GM19328 (cell line): ENCODE data around the gene FAM174B.
"Not testable (repeated sequence)": the region's sequence is repeated elsewhere in the genome, so short reads cannot be mapped to it uniquely, and the experiment has no call there.

Source experiments
- ATAC-seq: cut with Tn5 transposase; IDR thresholded peaks from one replicate; pipeline ENCODE4 v1.9.1; 2021; ENCODE audit warnings: mild to moderate bottlenecking, moderate library complexity; ENCODE audit not compliant: unreplicated experiment

The FAM174B gene

DNA sequence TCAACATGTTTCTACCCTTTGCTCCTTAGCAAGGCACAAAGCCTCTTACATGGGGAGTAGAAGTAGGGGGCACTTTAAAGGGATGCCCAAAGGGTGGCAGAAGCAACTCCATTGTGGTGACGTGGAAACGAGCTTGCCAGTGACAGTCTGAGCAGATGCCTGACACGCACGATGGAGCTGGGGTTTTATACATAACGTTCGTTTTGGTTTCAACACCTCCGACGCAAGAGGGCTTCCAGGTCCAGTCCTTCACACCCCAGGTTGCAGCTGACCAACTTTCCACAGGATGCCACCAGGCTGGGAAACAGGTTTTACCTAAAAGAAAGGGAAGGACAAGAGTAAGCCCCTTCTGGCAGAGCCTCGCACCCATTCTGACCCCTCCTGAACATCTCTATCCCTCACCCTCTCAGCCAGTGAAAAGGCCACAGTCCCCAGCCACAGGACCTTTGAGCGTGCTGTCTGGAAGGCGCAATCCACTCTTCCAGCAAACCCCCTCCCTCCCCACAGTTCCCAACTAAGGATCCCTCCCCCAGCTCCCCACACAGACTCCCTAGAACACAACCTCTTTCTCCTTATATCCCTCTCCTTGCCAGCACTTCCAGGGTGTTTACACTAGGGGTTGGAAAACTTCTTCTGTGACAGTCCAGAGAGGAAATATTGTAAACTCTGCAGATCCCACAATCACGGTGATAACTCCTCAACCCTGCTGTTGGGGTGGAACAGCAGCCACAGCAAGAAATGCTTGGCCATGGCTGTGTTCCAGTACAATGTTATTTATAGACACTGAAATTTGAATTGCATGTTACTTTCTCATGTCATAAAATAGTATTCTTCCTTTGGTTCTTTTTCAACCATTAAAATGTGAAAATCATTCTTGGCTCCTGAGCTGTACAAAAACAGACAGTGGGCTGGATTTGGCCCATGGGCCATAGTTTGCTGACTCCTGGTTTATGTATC lies 36.2 kb downstream of the FAM174B start:
- ATAC-seq: no peak

DNA sequence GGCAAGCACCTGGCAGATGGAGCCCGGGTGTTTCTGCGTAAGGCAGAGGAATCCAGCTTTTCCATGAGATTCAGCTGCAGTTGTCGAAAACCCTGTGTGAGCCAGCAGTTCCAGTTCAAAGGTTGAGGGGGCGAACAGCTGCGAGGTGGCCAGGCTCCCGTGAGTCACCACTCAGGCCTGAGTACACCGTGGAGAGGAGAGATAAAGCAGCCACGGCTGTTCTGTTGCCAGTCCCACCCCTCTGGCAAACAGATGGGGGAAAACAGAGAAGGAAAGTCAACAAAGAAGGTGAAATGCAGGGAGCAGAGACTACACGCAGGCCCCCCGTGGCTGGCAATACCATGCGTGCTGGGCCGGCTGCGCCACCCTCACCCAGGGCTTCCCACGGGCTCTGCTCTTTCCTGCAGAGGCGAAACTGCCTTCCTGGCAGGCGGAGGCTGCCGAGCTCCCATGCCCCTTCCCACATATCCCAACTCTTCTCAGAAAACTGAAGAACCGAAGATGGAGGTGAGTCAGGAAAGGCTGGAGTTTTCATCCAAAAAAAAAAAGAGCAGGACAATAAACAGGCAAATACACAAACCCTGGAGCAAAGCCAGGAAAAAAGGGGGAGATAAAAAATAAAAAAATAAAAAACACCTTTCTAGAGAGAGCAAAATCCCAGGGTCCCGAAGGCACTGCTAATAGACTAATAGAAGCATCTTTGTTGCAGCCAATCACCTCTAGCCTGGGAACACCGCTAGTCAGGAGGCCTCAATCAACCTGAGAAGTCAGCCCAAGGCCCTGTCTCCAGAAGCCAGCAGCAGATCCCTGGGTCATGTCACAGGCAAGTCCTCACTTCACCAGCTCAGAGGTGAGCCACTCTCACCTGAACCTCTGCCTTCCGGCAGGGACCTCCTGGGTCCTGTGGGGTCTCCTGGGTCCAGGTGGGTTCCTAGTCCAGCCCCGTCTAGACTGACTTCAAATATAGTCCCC lies 37.7 kb downstream of the FAM174B start:
- no peak for ATAC-seq

DNA sequence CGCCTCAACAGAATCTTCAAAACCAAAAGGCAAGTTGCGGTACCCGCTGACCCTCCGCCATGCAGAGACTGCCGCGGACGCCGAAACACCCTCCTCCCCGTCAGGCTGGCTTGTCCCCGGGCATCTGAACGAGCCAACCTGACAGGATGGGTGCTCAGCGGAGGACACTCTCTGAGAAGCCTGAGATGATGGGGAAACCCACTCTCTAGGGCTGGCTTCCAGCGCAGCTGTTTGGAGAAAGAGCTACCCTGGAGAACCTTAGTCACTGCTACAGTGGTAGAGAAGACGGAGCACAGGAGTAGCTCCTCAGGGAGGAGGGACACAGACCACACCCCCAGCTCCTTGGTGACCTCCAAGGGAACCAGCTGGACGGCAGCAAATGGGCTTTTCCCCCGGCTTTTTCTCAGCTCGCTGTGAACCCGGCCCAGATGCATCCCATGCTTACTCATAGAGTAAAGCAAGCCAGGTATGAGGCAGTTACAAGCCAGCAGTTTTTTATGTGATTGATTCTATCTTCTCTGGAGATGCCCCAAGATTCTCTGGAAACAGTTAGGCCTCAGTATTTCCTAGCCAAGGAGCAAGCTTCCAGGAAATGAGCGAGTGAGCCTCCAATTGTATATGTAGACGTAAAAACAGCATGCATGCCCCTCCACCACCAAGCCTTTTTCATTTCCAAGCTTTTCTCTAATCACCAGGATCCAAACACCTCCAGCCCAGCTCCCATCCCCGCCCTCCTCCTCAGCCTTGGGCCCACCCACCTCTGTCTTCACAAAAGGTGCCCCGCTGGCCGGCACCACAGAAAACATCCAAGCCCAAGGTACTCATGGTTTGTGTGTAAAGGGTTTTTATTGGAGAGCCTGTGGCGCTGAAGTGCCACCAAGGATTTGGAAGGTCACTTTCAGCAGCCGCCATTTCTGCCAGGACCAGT lies 38.7 kb downstream of the FAM174B start:
- no peak for ATAC-seq

DNA sequence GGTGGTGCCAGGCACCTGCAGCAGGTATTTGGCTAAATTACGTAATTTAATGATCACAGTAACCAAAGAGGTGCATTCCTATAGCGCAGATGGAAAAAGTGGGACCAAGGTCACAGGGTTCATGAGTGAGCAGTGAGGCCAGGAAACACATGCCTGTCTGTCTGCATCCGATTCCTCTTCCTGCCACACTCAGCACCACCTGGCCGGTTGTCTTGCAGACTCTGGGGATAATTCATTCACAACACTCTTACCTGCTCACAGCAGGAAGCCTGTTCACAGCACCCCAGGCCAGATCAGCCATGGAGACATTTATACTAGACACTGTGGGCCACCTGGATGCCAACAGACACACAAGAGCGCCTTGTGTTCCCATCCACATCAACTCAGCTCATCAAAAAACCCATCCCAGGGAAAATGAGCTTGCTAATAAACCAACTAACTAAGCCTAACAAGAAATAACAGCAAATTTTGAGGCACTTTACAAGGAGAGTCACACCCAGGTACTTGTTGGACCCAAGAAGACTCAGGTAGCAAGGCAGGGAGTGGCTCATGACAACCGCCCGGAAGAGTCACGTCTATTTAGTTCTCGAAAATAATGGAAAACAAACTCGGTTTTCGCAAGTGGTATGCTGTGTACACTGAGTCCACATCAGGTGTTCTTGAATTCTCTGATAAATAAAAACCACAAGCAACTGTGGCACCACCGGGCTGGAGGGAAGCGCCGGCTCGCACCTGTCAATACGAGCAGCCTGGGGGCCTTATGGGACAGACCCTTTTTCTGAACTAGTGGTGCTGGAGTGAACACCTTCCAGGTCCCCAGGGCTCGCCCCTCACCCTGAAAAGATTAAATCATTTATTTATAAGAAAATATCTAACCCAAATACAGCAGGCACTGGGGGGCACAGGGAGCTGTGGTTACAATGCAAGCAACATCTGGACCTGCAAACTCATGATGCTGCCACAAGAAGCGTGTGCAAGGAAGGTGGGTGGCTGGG lies 40.5 kb downstream of the FAM174B start:
- ATAC-seq: no peak

DNA sequence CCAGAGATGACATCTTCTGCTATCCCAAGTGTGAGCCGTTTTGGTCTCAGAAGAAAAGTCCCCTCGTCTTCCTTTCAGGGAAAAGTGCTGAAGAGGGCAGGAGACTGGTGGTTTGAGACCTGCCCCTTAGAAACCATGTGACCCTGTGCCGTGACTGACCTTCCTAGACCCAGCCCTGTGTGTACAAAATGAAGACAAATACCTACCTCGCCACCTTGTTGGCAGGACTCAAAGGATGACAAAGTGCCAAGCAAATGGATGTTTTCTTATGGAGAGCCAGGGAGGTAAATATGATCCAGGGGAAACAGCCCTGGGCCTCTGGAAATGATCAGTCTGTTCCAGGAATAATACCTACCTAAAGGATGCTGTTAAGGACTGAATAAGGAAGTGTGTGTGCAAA lies 41.3 kb downstream of the FAM174B start:
- no peak for ATAC-seq

DNA sequence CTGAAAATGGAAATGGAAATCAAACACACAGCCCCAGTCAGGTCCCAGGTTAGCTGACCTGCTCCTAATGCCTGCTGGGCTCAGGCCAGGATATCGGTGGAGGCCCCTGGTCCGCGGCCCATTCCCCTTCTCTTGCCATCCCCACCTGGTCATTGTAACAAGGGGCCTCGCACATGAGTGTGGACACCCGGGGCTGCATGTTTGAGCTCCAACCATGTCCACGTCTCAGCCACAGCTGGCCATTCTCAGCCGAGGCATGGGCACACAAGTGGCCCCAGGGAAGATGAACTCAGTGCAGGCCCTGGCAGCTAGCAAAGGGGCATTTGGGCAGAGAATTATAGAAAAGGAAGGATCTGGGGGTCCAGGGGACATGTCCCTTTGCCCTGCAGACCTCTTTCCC lies 41.7 kb downstream of the FAM174B start:
- no peak for ATAC-seq

DNA sequence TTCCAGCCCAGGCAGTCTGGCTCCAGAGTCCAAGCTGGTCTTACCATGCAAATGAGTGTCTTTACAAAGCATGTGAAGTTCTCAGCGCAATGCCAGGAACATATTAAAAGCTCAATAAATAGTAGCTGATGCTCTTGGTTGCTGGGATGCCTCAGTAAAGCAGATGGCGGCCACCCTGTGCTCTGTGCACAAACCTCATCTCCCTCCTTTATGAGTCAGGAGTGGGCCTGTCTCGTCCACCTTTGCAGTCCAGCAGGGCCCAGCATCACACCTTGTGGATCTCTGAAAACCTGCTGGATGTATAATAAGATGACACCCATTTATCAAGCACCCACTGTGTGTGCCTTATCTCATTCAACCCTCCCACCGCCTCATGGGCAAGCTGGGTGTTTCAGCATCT lies 42.7 kb downstream of the FAM174B start:
- ATAC-seq: no peak

DNA sequence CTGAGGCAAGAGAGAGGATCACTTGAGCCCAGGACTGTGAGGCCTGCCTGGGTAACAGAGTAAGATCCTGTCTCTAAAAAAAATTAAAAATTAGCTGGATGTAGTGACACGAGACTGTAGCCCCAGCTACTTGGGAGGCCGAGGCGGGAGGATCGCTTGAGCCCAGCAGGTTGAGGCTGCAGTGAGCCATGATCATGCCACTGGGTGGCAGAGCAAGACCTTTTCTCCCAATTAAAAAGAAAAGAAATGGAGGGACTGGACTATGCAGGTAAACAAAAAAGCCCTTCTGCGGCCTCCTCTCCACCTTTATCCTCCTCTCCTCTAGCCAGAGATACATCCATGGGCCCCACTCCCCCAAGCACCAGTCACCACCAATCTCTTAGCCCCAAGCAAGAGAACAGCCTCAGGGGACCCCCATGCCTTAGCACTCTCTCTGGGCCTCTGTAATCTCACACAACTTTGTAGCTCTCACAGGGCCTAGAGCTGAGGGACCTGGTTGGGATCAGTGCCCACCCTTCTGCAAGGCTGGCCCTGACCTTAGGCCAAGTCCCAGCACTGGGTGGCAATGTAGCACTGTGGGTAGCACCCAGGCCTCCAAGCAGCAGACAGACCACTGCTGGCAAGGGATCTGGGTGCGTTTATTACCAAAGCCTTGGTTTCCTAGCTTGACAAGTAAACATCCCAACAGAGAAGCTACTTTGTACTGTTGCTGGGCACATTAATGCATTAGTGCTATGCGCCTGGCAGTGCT lies 43.4 kb downstream of the FAM174B start:
- ATAC-seq: no peak

DNA sequence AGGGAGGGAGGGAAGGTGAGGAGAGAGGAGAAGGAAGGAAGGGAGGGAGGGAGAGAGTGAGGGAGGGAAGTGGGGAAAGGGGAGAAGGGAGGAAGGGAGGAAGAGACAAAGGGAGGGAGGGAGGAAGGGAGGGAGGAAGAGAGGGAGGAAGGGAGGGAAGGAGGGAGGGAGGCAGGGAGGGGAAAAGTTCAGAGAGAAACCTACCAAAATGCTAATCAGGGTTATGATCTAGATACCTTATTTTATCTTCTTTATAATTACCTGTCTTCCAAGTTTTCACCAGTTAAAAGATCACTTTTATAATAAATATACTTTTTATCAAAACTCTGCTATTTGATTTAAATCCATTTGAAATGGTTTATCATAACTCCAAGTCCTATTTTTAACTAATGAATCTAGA lies 44.4 kb downstream of the FAM174B start:
- no peak for ATAC-seq

DNA sequence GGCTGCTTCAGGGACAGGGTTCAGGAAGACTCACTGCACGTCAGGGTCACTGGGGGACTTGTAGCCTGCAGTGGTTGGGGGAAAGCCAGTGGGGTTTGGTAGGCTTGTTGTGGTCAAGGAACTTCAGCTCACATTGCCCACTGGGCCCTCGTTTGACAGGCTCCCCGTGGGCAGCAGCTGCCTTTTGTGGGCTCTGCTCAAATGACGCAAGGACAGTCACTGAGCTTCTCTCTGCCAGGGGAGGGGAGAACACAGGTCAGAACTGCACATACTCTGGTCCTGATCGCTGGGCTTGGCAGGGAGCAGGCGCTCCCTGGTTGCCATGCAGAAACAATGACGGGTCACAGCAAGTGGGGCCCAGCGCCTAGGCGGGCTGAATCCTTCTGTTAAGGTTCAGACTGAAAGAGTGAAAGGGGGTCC lies 45.5 kb downstream of the FAM174B start:
- ATAC-seq: no peak

DNA sequence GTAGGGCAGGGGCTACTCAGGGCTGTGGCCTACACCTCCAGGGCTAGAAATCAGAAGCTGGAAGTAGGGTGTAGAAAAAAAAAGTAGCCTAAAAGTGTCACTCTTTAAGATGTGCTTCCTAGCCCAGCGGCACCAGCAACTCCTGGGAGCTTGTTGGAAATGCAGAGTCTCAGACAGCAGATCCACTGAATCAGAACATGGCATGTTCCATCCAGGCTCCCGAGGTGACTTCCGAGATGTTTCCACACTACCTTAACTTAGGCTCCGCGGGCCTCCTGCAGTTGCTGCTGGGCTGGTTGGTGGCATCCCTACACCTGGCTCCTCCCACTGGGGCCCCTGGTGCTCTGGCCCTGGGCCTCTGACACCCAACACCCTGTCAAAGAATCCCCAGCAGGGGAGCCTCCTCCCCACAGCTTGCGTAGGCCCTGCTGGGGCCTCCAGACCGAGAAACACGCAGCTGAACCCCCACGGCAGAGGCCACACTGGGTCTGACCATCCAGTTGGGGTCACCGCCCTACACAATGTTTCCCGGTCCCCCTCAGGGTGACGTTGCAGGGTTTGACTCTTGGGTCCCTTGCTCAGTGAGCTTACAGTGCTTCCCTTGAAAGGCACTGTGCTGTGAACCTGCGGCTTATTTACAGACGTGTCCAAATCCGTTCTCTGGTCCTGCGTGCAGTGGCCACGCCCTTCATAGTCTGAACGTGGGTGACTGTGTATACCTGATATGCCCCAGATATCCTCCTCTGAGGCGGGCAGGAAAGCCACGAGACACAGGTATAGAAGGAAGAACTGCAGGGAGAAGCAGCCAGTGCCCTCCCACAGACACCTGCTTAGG lies 46.5 kb downstream of the FAM174B start:
- ATAC-seq: no peak

DNA sequence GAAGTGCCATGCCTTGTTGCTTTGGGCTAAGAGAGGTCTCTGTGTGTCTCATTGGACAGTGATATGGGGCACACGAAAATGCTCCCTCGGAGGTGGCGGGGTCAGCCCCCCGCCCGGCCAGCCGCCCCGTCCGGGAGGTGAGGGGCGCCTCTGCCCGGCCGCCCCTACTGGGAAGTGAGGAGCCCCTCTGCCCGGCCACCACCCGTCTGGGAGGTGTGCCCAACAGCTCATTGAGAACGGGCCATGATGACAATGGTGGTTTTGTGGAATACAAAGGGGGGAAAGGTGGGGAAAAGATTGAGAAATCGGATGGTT lies 48.8 kb downstream of the FAM174B start:
- ATAC-seq: not testable (repeated sequence)

DNA sequence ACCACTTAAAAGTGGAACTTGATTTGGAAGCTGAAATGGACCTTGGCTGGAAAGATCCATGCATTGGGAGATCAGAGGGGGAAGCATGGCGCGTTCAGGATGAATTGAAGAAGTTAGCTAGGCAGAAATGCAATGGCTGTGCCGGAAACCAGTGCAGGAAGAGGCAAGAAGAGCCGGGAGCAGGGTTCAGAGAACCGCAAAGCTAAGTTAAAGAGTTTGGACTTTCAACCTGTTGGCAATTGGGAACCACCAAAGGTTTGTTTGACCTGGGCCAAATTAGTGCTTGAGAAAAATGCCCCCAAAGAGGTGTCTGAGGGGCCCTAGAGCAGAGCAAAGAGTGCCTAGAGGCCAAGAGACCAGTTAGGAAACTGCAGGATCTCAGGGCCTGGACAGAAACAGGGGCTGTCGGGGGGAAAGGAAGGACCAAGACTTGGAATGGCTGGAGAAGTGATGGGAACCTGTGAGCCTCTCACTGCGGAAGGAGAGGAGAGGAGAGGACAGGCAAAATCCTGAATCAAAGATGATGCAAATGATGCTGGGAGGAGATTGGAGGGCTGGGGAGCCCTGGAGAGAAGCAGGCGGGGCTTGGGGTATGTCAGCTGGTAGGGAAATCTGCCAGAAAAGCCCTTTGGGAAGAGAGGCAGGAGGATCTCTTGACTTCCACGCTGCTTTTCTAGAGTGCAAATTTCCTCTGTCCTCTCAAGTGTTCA lies 49.3 kb downstream of the FAM174B start:
- no peak for ATAC-seq

DNA sequence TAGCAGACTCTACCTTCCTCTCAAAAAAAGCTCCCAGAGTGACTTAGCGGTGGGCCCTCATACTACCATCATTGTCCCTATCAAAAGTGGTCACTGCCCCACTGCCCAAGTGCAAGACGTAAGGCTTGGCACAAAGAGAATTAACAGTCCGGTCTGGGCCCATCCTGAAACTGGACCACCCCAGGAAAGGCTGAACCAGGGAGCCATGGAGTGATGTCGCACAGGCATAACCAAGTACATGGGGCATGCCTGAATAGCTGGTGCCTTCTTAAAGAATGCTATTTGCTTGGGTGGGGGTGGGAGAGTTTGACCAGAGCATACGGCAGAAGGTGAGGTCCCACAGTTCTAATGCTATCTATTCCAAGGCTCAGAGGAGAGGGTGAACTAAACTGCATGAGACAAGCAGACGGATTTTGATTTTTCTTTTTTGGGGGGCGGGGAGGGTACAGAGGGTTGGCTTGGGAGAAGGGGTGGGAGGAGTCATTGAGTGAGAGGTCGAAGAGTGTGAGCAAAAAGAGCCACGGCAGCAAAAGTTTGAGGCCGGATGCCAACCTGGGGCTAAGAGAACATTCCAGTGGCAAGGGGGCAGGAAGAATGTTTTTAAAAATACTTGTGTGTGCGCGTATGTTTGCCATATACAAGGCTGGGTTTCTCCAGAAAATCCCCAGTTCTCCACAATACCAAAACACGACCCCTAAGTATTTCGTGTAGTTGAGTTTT lies 50.2 kb downstream of the FAM174B start:
- no peak for ATAC-seq

DNA sequence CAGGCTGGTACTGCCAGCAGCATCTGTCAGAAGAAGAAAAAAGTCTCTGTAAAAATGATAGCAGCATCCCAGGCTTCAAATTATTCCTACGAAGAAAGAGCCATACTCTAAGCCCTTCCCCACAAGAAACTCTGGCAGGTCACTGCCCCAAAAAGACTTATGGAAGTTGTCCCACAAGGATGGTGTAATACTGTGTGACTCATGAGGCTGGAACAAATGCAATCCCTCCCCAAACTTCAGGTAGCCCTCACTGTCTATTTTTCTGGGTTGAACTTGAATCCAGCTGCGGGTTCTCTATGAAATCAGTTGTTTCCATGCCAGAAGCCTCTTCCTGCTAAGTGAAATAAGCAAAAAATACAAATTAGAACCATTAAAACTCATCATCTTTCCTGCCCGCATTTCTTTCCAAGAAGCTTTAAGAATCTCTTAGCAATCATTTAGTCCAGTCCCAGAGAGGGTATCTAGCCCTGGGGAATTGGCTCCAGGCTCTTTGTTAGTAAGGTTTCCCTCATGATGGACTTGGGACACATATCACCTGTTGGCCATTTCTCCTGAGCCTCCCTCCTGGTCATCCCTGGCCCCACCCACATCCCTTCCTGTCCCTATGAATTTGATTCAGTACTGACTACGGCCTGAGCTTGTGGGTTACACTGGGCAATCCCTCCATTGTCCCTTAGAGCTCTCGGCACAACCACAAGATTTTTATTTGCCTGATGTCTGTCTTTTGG lies 51.7 kb downstream of the FAM174B start:
- ATAC-seq: no peak

DNA sequence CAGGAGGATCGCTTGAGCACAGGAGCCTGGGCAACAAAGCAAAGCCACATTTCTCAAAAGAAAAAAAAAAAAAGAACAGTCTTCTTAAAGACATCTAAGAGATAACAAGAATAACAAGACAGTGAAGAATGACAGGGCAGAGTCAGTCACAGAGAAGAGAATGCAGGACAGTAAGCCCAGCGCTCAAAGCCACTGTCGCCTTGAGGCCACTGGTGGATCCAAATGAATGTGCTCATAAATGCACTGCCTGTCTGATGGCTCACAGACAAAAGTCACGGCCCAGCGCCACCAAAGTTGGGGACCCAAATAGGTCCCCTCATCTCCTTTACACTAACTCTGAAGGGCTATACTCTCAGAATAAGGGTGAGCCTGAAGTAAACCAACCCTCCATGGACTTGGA lies 52.3 kb downstream of the FAM174B start:
- no peak for ATAC-seq
